Measurements from ENCODE around the gene TMEM269.

DNA sequence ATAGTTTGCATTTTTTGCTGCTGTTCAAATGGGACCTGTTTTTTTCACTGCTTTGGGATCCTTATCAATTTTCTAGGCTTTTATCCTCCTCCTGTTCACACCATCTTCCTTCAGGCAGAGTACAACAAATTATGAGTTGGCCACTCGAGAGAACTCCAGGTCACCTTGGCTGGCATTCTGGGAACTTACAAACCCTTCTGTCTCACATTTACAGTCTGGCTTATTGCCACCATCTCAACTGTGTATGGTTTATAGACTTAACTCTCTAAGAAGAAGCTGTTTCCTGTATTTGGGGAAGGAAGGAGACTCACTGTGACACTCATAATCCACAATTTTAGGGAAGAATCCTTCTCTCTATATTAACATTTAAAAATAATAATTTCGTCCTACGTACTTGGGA is 56.2 kb downstream of the TMEM269 start:
- TF ChIP-seq, protein P1, sequence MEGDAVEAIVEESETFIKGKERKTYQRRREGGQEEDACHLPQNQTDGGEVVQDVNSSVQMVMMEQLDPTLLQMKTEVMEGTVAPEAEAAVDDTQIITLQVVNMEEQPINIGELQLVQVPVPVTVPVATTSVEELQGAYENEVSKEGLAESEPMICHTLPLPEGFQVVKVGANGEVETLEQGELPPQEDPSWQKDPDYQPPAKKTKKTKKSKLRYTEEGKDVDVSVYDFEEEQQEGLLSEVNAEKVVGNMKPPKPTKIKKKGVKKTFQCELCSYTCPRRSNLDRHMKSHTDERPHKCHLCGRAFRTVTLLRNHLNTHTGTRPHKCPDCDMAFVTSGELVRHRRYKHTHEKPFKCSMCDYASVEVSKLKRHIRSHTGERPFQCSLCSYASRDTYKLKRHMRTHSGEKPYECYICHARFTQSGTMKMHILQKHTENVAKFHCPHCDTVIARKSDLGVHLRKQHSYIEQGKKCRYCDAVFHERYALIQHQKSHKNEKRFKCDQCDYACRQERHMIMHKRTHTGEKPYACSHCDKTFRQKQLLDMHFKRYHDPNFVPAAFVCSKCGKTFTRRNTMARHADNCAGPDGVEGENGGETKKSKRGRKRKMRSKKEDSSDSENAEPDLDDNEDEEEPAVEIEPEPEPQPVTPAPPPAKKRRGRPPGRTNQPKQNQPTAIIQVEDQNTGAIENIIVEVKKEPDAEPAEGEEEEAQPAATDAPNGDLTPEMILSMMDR (IDR thresholded peaks at IDR 0.05; ENCODE audit: insufficient read depth, low read length, poor library complexity, severe bottlenecking): no peak
- TF ChIP-seq EZH2phosphoT487 (conservative IDR thresholded peaks at IDR 0.05; ENCODE audit: low read length): no peak
